HG02885 (cell line): Measurements from ENCODE around the gene TUBB4A.

Experiments used
- ATAC-seq: cut with Tn5 transposase; IDR thresholded peaks from one replicate; pipeline ENCODE4 v1.9.1; 2021; ENCODE audit warnings: mild to moderate bottlenecking; ENCODE audit not compliant: unreplicated experiment, poor library complexity

The TUBB4A gene

DNA sequence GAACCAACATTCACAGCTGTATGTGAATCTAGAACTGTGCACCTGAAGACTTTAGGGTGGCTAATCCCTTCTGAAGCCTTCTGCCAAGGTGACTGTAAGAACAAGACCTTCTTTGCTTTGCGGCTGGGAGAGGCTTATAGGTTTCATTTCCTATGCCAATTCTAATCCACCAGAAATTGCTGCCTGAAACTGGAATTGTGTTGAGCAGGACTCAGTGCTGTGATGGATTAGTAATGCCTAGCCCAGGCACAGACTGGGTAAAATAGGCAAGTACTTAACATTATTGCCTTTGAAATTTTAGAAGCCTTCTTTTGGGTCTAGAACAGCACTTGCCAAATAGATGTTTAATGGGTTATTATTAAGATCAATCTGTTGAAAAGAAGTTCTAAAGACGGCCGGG lies 54.1 kb downstream of the TUBB4A start:
- ATAC-seq = no peak

DNA sequence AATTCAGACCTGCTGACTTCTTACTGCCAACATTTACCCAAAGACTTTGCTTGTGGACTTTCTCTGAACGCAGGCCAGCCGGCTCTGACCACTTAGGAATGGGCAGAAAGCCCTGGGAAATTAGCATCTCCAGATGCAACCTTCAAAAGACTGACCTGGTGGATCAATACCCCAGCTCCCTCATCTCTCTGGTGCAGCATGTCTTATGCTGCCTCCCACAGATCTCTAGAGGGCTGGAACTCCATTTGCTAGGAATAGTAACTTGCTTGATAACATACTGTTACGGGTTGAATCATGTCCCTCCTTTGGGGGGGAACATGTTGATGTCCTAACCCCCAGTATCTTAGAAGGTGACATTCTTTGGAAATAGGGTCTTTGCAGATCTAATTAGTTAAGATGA lies 55.7 kb downstream of the TUBB4A start:
- no peak for ATAC-seq
